Measurements from ENCODE around the gene TRIM2.

The TRIM2 gene

DNA sequence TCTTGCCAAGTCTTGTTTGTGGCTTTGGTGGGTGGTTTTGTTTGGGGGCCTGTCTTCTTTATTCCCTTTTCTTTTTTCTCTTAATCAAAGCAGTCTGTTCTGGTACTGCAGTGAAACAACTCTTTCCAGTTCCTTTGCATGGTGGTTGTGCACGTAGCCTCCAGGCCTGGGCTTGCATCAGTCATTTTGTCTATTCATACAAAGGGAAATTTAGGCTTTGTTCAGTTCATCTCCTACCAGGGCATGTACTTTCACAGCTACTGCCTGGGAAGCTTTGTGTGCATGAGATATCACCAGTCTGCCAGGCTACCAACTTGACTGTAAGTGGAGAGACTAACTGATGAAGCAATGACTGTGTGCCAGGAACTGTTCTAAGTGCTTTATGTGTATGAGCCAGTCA is 8.5 kb downstream of the TRIM2 start:
- H3K36me3 ChIP-seq (ENCODE audit: control insufficient read depth, insufficient read depth, low read length), result no peaks in the 10 kb centered on the region
- DNase-seq (ENCODE audit: extremely low read depth, insufficient read length), result no peak
- TF ChIP-seq, protein P1, sequence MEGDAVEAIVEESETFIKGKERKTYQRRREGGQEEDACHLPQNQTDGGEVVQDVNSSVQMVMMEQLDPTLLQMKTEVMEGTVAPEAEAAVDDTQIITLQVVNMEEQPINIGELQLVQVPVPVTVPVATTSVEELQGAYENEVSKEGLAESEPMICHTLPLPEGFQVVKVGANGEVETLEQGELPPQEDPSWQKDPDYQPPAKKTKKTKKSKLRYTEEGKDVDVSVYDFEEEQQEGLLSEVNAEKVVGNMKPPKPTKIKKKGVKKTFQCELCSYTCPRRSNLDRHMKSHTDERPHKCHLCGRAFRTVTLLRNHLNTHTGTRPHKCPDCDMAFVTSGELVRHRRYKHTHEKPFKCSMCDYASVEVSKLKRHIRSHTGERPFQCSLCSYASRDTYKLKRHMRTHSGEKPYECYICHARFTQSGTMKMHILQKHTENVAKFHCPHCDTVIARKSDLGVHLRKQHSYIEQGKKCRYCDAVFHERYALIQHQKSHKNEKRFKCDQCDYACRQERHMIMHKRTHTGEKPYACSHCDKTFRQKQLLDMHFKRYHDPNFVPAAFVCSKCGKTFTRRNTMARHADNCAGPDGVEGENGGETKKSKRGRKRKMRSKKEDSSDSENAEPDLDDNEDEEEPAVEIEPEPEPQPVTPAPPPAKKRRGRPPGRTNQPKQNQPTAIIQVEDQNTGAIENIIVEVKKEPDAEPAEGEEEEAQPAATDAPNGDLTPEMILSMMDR (IDR thresholded peaks at IDR 0.05; ENCODE audit: insufficient read depth, low read length, poor library complexity, severe bottlenecking), result no peak
- no peak overlapping the region for H3K4me3 ChIP-seq (replicated peaks; ENCODE audit: low read depth, low read length)
- H3K27me3 ChIP-seq (replicated peaks; ENCODE audit: control insufficient read depth, insufficient read depth, low read length), result no peaks in the 10 kb centered on the region

DNA sequence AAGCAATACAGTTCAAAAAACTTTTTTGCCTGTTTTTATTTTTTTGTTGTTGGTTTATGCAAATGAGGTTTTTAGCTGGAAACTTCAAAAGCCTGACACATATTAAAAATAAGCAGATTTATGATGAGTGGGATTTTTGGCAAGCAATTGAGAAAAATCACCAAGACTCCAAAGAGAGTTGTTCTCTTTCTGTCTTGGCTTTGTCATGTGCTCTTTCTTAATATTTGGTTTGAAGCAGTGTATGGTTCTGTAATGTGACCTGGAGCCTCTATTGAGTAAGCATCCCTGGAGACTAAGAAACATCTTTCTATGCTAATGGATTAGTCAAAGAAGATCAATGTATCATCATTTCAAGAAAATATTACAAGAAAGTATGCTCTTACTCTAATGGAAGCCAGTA is 11.7 kb downstream of the TRIM2 start:
- Histone ChIP-seq H3K27me3 (replicated peaks; ENCODE audit: control insufficient read depth, insufficient read depth, low read length) (no peaks in the 10 kb centered on the region), H3K4me3 (replicated peaks; ENCODE audit: low read depth, low read length) (no peak overlapping the region), H3K36me3 (ENCODE audit: control insufficient read depth, insufficient read depth, low read length) (no peaks in the 10 kb centered on the region)
- no peak for DNase-seq (ENCODE audit: extremely low read depth, insufficient read length)
- TF ChIP-seq, protein P1 (IDR thresholded peaks at IDR 0.05; ENCODE audit: insufficient read depth, low read length, poor library complexity, severe bottlenecking), result no peak

DNA sequence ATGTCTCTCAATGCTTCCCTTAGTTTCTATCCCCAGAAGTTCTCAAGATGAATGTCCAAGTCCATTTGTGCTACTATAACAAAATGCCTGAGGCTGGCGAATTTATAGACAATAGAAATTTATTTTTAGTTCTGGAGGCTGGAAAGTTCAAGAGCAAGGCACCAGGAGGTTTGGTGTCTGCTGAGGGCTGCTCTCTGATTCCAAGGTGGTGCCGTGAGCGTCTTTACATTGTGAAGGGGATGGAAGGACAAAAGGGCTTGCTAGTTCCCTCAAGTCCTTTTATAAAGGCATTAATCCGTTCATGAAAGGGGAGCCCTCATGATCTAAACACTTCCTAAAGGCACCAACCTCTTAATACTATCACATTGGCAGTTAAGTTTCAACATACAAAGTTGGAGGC is 12.3 kb downstream of the TRIM2 start:
- no peaks in the 10 kb centered on the region for H3K36me3 ChIP-seq (ENCODE audit: control insufficient read depth, insufficient read depth, low read length)
- no peak for DNase-seq (ENCODE audit: extremely low read depth, insufficient read length)
- no peaks in the 10 kb centered on the region for H3K27me3 ChIP-seq (replicated peaks; ENCODE audit: control insufficient read depth, insufficient read depth, low read length)
- TF ChIP-seq, protein P1 (IDR thresholded peaks at IDR 0.05; ENCODE audit: insufficient read depth, low read length, poor library complexity, severe bottlenecking), result no peak
- no peak overlapping the region for H3K4me3 ChIP-seq (replicated peaks; ENCODE audit: low read depth, low read length)

DNA sequence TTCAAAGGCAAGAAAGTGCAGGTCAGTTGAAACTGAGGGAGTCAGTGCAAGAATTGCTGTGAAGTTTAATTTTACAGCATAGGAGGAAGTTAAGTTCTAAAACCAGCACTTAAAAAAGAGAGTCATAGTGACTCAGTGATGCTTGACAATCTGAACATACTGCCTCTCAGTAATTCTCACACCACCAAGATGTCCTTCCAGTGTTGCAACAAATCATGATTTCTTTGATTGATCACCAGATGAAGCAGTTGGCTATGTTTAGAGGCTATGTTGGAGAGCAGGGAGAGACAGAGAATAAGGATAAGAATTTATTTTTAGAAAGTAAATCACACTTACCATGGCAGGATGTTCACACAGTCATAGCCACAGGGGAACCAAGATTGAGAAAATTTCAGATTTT is 13.2 kb downstream of the TRIM2 start:
- TF ChIP-seq, protein P1 (IDR thresholded peaks at IDR 0.05; ENCODE audit: insufficient read depth, low read length, poor library complexity, severe bottlenecking), result no peak
- no peaks in the 10 kb centered on the region for H3K27me3 ChIP-seq (replicated peaks; ENCODE audit: control insufficient read depth, insufficient read depth, low read length)
- H3K4me3 ChIP-seq (replicated peaks; ENCODE audit: low read depth, low read length), result no peak overlapping the region
- DNase-seq (ENCODE audit: extremely low read depth, insufficient read length), result no peak
- no peaks in the 10 kb centered on the region for H3K36me3 ChIP-seq (ENCODE audit: control insufficient read depth, insufficient read depth, low read length)

DNA sequence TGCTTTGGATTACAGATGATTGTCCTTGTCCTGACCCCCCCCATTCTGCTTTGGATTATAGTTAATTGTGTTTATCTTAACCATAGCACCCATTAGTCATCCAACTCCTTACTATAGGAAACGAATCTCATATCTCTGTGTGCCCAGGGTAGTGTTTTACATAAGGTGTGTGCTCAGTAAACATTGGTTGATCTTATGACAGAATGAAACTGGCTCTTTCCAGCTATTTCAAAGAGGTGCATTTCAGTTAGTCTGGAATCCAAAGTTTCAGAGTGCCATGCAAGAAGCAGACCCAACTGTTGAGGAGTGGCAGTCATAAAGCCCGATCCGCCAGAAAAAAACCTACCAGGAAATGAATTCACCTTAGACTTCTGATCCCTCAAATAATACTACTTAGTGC is 14.7 kb downstream of the TRIM2 start:
- Histone ChIP-seq H3K36me3 (ENCODE audit: control insufficient read depth, insufficient read depth, low read length) (no peaks in the 10 kb centered on the region), H3K27me3 (replicated peaks; ENCODE audit: control insufficient read depth, insufficient read depth, low read length) (no peaks in the 10 kb centered on the region), H3K4me3 (replicated peaks; ENCODE audit: low read depth, low read length) (no peak overlapping the region)
- TF ChIP-seq, protein P1 (IDR thresholded peaks at IDR 0.05; ENCODE audit: insufficient read depth, low read length, poor library complexity, severe bottlenecking), result no peak
- DNase-seq (ENCODE audit: extremely low read depth, insufficient read length), result no peak

DNA sequence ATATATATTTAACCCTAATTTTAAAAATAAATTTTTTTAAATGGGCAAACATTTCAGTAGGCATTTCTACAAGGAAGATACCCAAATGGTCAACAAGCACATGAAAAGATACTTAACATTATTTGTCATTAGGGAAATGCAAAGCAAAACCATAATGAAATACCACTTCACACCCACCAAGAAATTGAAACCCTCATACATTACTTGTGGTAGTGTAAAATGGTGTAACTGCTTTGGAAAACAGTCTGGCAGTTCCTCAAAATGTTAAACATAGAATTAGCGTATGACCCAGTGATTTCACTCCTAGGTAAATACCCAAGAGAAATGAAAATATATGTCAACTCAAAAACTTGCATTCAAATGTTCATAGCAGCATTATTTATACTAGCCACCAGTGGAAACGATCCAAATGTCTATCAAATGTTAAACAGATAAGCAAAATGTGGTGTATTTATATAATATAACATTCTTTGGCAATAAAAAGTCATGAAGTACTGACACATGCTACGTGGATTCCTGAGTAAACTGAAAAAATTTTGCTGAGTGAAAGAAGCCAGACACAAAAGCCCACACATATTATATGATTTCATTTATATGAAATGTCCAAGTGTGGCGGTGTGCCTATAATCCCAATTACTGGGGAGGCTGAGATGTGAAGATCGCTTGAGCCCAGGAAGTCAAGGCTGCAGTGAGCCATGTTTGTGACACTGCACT is 16.6 kb downstream of the TRIM2 start:
- no peak for DNase-seq (ENCODE audit: extremely low read depth, insufficient read length)
- H3K36me3 ChIP-seq (ENCODE audit: control insufficient read depth, insufficient read depth, low read length), result no peaks in the 10 kb centered on the region
- H3K4me3 ChIP-seq (replicated peaks; ENCODE audit: low read depth, low read length), result no peak overlapping the region
- no peaks in the 10 kb centered on the region for H3K27me3 ChIP-seq (replicated peaks; ENCODE audit: control insufficient read depth, insufficient read depth, low read length)
- TF ChIP-seq, protein P1 (IDR thresholded peaks at IDR 0.05; ENCODE audit: insufficient read depth, low read length, poor library complexity, severe bottlenecking), result no peak
